GM12801 (cell line): ENCODE results near the gene PNMA5.

ENCODE experiments used
- CTCF ChIP-seq: IDR thresholded peaks from one replicate; pipeline ENCODE4 v1.5.1; 2011; ENCODE audit warnings: control low read depth; ENCODE audit not compliant: insufficient read length; ENCODE audit errors: extremely low read depth

PNMA5 gene

GRCh38 chrX:152968193-152968592 lies 25.7 kb downstream of the PNMA5 start:
- TF ChIP-seq CTCF, result no peak

GRCh38 chrX:152960115-152960514 lies 33.8 kb downstream of the PNMA5 start:
- TF ChIP-seq CTCF, result no peak

- no peak for TF ChIP-seq CTCF
These were observed 34.3 kb downstream of the PNMA5 start for GRCh38 chrX:152959626-152960025.

- no peak for TF ChIP-seq CTCF
These were observed 35.1 kb downstream of the PNMA5 start for GRCh38 chrX:152958524-152959465.

GRCh38 chrX:152958047-152958446 lies 35.9 kb downstream of the PNMA5 start:
- no peak for TF ChIP-seq CTCF

GRCh38 chrX:152950786-152951185 lies 43.1 kb downstream of the PNMA5 start:
- no peak for TF ChIP-seq CTCF

- TF ChIP-seq CTCF, result no peak
These were observed 44.8 kb downstream of the PNMA5 start for GRCh38 chrX:152949114-152949513.
